ENCODE data around the gene POLD2.

The POLD2 gene

DNA sequence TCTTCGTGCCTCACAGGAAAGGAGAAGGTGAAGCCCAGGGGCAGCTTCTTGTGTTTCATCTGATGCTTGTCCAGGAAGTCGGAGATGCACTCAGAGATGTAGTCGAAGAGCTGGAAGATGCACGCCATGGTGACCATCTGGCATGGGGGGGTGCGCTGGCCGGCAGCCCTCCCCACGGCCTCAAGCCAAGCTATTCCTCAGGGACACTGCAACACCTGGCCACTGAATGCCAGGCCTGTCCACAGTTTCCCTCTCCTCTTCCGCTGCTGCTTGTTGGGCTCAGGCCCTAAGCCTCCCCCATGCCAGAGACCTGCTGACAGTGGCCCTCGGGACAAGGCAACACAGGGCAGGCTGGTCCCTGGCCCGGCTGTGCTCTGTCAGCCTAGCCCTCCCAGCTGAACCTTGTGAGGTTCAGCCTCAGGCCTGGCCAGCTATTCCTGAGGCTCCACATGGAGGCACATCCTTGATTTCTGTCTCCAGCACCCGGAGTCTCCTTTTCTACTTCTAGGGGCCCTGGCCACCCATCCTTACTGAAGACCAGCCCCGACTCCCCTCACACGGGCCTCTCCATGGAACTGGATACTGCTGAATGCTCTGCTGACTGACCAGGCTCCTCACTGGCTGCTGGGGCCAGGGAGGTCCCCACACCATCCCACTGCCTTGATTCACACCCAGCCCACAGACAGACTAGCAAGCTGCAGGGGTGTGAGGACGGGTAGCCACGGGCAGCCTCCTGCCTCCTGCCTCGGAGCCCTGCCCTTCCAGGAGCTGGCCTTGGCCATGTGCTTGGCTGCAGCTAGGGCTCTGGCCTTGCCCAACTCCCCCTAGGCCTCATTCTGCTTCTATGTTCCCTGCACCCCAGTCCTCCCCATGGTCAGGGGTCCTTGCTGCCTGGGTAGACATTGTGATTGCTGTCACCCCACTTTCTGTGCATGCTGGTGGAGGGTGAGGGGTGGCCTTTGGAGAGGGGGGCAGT, 27.9 kb upstream of the POLD2 start:
- no peak for TF ChIP-seq TAF1 (IDR thresholded peaks at IDR 0.05; ENCODE audit: borderline replicate concordance, low read depth, low read length)
- TF ChIP-seq POLR2AphosphoS5 (IDR thresholded peaks at IDR 0.05; ENCODE audit: low read depth, low read length), result no peak
- TF ChIP-seq POLR2A (IDR thresholded peaks at IDR 0.05; ENCODE audit: low read depth, low read length), result no peak
- no peak for FAIRE-seq

GRCh38 chr7:44150466-44150832, 27.1 kb upstream of the POLD2 start:
- FAIRE-seq (peak; percentile 82), DNase-seq (ENCODE audit: insufficient read length) (no peak)
- TF ChIP-seq TAF1 (IDR thresholded peaks at IDR 0.05; ENCODE audit: borderline replicate concordance, low read depth, low read length) (no peak), POLR2AphosphoS5 (IDR thresholded peaks at IDR 0.05; ENCODE audit: low read depth, low read length) (no peak), POLR2A (IDR thresholded peaks at IDR 0.05; ENCODE audit: low read depth, low read length) (no peak)

More for the DNA sequence above, 27.9 kb upstream of the POLD2 start:
- no peak for DNase-seq (ENCODE audit: insufficient read length)

- DNase-seq (ENCODE audit: insufficient read length) (no peak), FAIRE-seq (peak; percentile 5)
- no peak for TF ChIP-seq TAF1 (IDR thresholded peaks at IDR 0.05; ENCODE audit: borderline replicate concordance, low read depth, low read length)
- no peak for TF ChIP-seq POLR2AphosphoS5 (IDR thresholded peaks at IDR 0.05; ENCODE audit: low read depth, low read length)
- no peak for TF ChIP-seq POLR2A (IDR thresholded peaks at IDR 0.05; ENCODE audit: low read depth, low read length)
These were observed 26.5 kb upstream of the POLD2 start for GRCh38 chr7:44149571-44150465.

GRCh38 chr7:44148961-44149536, 25.7 kb upstream of the POLD2 start:
- FAIRE-seq (no peak), DNase-seq (ENCODE audit: insufficient read length) (no peak)
- TF ChIP-seq TAF1 (IDR thresholded peaks at IDR 0.05; ENCODE audit: borderline replicate concordance, low read depth, low read length), result no peak
- no peak for TF ChIP-seq POLR2A (IDR thresholded peaks at IDR 0.05; ENCODE audit: low read depth, low read length)
- no peak for TF ChIP-seq POLR2AphosphoS5 (IDR thresholded peaks at IDR 0.05; ENCODE audit: low read depth, low read length)

DNA sequence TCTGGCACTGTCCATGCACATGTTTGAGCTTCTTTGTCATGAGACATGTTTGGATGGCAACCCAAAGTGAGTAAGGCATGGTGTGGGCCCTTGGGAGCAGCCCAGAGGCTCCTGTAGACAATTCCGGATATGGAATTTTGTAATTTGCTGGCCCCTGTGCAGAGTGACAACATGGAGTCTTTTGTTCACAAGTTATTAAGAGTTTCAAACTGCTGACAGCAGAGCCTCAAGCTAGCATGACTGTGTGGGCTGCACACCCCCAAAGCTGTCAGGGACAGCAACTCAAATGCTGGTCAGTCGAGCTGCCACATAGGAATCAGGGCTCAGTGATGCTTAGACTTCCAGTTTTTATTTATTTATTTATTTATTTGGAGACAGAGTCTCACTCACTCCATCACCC, 24.8 kb upstream of the POLD2 start:
- DNase-seq (ENCODE audit: insufficient read length) (no peak), FAIRE-seq (no peak)
- no peak for TF ChIP-seq POLR2AphosphoS5 (IDR thresholded peaks at IDR 0.05; ENCODE audit: low read depth, low read length)
- TF ChIP-seq TAF1 (IDR thresholded peaks at IDR 0.05; ENCODE audit: borderline replicate concordance, low read depth, low read length), result no peak
- TF ChIP-seq POLR2A (IDR thresholded peaks at IDR 0.05; ENCODE audit: low read depth, low read length), result no peak

DNA sequence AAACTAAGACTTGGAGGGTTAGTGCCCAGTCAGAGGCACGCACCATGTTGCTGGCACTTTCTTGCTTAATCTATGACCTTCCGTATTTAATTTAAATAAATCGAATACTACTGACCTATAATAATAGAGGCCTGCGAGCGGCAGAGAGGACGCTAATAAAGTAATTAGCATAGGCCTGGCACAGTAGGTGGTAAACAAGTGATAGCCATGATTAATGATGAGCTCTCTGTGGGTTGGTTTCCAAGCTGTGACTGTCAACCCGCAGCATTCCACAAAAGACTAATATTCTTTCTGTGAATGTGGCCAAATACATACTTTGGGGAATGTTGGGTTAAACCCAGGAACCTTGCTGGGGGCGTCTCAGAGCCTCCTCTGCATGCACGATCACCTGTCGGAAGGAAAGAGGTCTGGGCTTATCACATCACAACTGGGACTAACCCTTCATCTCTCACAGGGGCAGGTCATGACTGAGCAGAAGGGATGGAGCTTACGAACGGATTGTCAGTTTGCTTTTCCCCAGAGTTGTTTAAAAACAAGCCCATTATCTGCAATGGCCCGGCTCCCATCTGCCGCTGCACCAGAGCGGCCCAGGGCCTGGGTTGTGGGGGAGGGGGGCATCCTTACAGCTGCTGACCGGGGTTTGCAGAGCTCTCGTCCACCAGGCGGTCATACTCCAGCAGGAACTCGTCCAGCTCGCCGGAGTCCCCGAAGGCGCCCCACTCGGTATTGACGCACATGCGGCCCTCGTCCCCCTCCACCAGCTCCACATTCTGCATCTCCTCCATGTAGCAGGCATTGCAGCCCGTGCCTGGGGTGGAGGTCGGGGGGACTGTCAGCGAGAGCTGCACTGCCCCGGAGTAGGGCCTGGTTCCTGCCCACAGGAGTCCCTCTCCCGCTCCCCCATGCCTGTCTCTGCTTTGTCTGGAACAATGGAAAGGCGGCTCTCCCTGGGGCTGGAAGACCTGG, 24.0 kb upstream of the POLD2 start:
- no peak for DNase-seq (ENCODE audit: insufficient read length)
- no peak for TF ChIP-seq TAF1 (IDR thresholded peaks at IDR 0.05; ENCODE audit: borderline replicate concordance, low read depth, low read length)
- no peak for TF ChIP-seq POLR2AphosphoS5 (IDR thresholded peaks at IDR 0.05; ENCODE audit: low read depth, low read length)
- no peak for TF ChIP-seq POLR2A (IDR thresholded peaks at IDR 0.05; ENCODE audit: low read depth, low read length)
- no peak for FAIRE-seq

GRCh38 chr7:44145969-44146911, 22.9 kb upstream of the POLD2 start:
- DNase-seq (ENCODE audit: insufficient read length) (peak; percentile 74), FAIRE-seq (no peak)

GRCh38 chr7:44145479-44145968, 22.2 kb upstream of the POLD2 start:
- DNase-seq (ENCODE audit: insufficient read length) (no peak), FAIRE-seq (no peak)
- TF ChIP-seq TAF1 (IDR thresholded peaks at IDR 0.05; ENCODE audit: borderline replicate concordance, low read depth, low read length) (no peak), POLR2AphosphoS5 (IDR thresholded peaks at IDR 0.05; ENCODE audit: low read depth, low read length) (no peak), POLR2A (IDR thresholded peaks at IDR 0.05; ENCODE audit: low read depth, low read length) (no peak)

More at GRCh38 chr7:44145969-44146911, 22.9 kb upstream of the POLD2 start:
- TF ChIP-seq POLR2A (IDR thresholded peaks at IDR 0.05; ENCODE audit: low read depth, low read length) (no peak), POLR2AphosphoS5 (IDR thresholded peaks at IDR 0.05; ENCODE audit: low read depth, low read length) (no peak), TAF1 (IDR thresholded peaks at IDR 0.05; ENCODE audit: borderline replicate concordance, low read depth, low read length) (no peak)

DNA sequence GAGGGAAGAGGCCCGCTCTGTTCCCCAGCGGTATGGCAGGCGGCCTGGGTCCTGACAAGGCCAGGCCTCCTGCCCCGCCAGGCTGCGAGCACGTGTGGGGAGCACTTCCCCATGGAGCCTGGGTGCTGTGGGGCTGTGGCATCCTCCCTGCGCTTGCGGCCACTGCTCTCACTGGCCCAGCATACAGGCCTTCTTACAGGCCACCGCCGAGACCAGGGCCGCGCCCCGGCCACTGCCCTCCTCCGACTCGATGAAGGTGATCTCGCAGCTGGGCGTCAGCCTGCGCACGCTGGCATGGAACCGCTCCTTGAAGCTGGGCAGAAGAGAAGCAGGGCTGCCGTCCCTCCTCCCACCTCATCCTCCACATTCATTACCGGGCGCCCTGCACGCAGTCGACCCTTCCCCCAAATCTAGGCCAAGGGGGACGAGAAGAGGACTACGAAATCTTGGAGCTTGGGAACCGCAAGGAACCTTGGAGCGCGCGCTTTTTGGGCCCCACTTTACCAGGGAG, 21.7 kb upstream of the POLD2 start:
- FAIRE-seq (no peak), DNase-seq (ENCODE audit: insufficient read length) (no peak)
- TF ChIP-seq POLR2AphosphoS5 (IDR thresholded peaks at IDR 0.05; ENCODE audit: low read depth, low read length) (no peak), TAF1 (IDR thresholded peaks at IDR 0.05; ENCODE audit: borderline replicate concordance, low read depth, low read length) (no peak), POLR2A (IDR thresholded peaks at IDR 0.05; ENCODE audit: low read depth, low read length) (no peak)
